Smooth muscle cell (in vitro differentiated cells): ENCODE data around the gene C15orf62. TPM values are rescaled to one million over a fixed set of nuclear protein-coding genes. Genes with fewer than 3 reads are reported as not detected.

ENCODE experiments used
- DNase-seq: peaks from one replicate; lab custom pipeline; 2025; ENCODE audit not compliant: unreplicated experiment; lab: John Stamatoyannopoulos, UW
- H2AFZ ChIP-seq: fragments of 200-600 bp; sonication (generic); 2 replicates; pipeline ENCODE4 v1.6.0; 2016; ENCODE audit warnings: antibody characterized with exemption, low read depth, mild to moderate bottlenecking
- H3F3A ChIP-seq: fragments of 200-600 bp; sonication (generic); 2 replicates; pipeline ENCODE4 v1.6.0; 2017; ENCODE audit warnings: antibody characterized with exemption, low read depth
- H3K27ac ChIP-seq: fragments of 200-600 bp; sonication (generic); 2 replicates; pipeline ENCODE4 v1.5.1; 2016; ENCODE audit warnings: low read depth, mild to moderate bottlenecking
- H3K27me3 ChIP-seq: fragments of 200-600 bp; sonication (generic); 2 replicates; pipeline ENCODE4 v1.6.1; 2016; ENCODE audit warnings: low read depth, mild to moderate bottlenecking
- H3K36me3 ChIP-seq: fragments of 200-600 bp; sonication (generic); 2 replicates; pipeline ENCODE4 v1.5.1; 2016; ENCODE audit warnings: low read depth
- H3K4me1 ChIP-seq: fragments of 200-600 bp; sonication (generic); 2 replicates; pipeline ENCODE4 v1.5.1; 2016; ENCODE audit warnings: low read depth
- H3K4me2 ChIP-seq: fragments of 200-600 bp; sonication (generic); 2 replicates; pipeline ENCODE4 v1.6.0; 2016; ENCODE audit warnings: mild to moderate bottlenecking
- H3K4me3 ChIP-seq: fragments of 200-600 bp; sonication (generic); 2 replicates; pipeline ENCODE4 v1.5.1; 2016; ENCODE audit warnings: mild to moderate bottlenecking
- H3K79me2 ChIP-seq: fragments of 200-600 bp; sonication (generic); 2 replicates; pipeline ENCODE4 v1.6.0; 2016; ENCODE audit warnings: low read depth, mild to moderate bottlenecking
- H3K9ac ChIP-seq: fragments of 200-600 bp; sonication (generic); 2 replicates; pipeline ENCODE4 v1.6.0; 2016; ENCODE audit warnings: low read depth
- H3K9me3 ChIP-seq: fragments of 200-600 bp; sonication (generic); replicated peaks from 2 replicates; pipeline ENCODE4 v1.5.1; 2016; ENCODE audit warnings: low read depth
- H4K20me1 ChIP-seq: fragments of 200-600 bp; sonication (generic); 2 replicates; pipeline ENCODE4 v1.6.0; 2016; ENCODE audit warnings: low read depth
- WGBS: methylation state at CpG from one replicate; pipeline ENCODE4 v1.1.7; 2016; ENCODE audit warnings: low lambda C conversion rate; 5-methylcytosine and 5-hydroxymethylcytosine counted together
- polyA plus RNA-seq: library from polyadenylated mRNA; unstranded; fragments of >200 nt; fragmentation: Nextera tagmentation; extraction: Ambion mirVana; gene quantifications from 2 replicates; pipeline ENCODE4 v1.2.1, GENCODE V29; 2016
- total RNA-seq: library from RNA; depleted of rRNA; stranded (reverse); fragments of >200 nt; gene quantifications from 2 replicates; pipeline ENCODE4 v1.2.3, GENCODE V29; 2014
- TF ChIP-seq, protein P1 (sequence below): fragments of 200-600 bp; sonication (generic); IDR thresholded peaks from 2 replicates; pipeline ENCODE4 v1.5.1; 2017; ENCODE audit warnings: borderline replicate concordance, mild to moderate bottlenecking, antibody characterized with exemption; ENCODE audit not compliant: insufficient read depth, poor library complexity, severe bottlenecking

Gene C15orf62
- total and polyA plus RNA-seq, 2 experiments from 2014 or later = 0.35 to 0.63 TPM

DNA sequence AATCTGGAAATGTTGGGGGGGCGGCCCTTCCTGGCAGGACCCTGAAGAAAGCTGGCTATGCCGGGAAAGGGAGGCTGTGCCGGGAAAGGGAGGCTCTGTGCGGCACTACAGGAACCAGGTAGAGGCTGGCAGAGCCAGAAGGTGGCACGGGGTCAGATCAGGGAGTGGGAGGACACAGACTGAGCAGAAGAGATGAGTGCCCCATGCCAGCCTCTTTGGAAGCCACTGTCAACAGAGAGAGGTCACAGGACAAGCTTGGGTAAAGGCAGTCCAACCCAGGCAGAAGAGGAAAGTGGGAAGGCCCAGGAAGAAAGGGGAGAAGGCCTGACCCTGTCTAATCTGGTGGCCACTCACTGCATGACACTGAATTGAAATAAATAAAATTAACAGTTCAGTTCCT, 1.5 kb downstream of the C15orf62 start:
- H3K27me3 ChIP-seq = no peaks in the 10 kb centered on the region
- no peak overlapping the region for H3K4me2 ChIP-seq
- no peak overlapping the region for H2AFZ ChIP-seq
- no peaks in the 10 kb centered on the region for H3F3A ChIP-seq
- no peak overlapping the region for H3K9ac ChIP-seq
- H3K9me3 ChIP-seq = no peaks in the 10 kb centered on the region
- H3K79me2 ChIP-seq = no peaks in the 10 kb centered on the region
- no peaks in the 10 kb centered on the region for H4K20me1 ChIP-seq
- H3K36me3 ChIP-seq = no peaks in the 10 kb centered on the region
- no peak for DNase-seq
- no peaks in the 10 kb centered on the region for H3K4me1 ChIP-seq
- H3K27ac ChIP-seq = no peak overlapping the region
- TF ChIP-seq, protein P1, sequence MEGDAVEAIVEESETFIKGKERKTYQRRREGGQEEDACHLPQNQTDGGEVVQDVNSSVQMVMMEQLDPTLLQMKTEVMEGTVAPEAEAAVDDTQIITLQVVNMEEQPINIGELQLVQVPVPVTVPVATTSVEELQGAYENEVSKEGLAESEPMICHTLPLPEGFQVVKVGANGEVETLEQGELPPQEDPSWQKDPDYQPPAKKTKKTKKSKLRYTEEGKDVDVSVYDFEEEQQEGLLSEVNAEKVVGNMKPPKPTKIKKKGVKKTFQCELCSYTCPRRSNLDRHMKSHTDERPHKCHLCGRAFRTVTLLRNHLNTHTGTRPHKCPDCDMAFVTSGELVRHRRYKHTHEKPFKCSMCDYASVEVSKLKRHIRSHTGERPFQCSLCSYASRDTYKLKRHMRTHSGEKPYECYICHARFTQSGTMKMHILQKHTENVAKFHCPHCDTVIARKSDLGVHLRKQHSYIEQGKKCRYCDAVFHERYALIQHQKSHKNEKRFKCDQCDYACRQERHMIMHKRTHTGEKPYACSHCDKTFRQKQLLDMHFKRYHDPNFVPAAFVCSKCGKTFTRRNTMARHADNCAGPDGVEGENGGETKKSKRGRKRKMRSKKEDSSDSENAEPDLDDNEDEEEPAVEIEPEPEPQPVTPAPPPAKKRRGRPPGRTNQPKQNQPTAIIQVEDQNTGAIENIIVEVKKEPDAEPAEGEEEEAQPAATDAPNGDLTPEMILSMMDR = no peak
- WGBS = 96% methylated on average over 5 of the region's 5 CpGs
- no peak overlapping the region for H3K4me3 ChIP-seq

DNA sequence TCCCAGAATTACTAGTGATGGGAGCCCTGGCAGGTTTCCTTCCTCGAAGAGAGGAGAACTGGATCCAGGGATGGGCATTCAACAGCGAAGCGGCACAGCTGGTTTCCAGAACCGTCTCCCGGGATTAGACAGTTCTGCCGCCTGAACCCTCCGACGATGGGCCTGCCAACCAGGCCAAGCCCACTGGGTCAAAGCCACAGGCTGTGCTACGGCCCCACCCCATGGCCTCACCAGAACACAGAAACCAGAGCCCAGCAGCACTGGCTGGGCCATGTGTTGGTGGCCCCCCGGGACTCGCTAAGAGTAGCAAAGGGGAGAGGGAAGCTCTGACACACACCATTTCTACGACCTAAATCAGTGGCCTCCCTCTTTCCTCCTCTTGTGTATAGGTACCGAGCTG, 2.2 kb downstream of the C15orf62 start:
- Histone ChIP-seq H2AFZ (no peak overlapping the region), H3K4me1 (no peaks in the 10 kb centered on the region), H3K36me3 (no peaks in the 10 kb centered on the region), H3K27me3 (no peaks in the 10 kb centered on the region), H3F3A (no peaks in the 10 kb centered on the region), H3K4me2 (no peak overlapping the region), H3K9ac (no peak overlapping the region), H4K20me1 (no peaks in the 10 kb centered on the region), H3K4me3 (no peak overlapping the region), H3K9me3 (no peaks in the 10 kb centered on the region), H3K27ac (no peak overlapping the region), H3K79me2 (no peaks in the 10 kb centered on the region)
- TF ChIP-seq, protein P1 = no peak
- DNase-seq = no peak
- 97% methylated on average over 13 of the region's 13 CpGs for WGBS

DNA sequence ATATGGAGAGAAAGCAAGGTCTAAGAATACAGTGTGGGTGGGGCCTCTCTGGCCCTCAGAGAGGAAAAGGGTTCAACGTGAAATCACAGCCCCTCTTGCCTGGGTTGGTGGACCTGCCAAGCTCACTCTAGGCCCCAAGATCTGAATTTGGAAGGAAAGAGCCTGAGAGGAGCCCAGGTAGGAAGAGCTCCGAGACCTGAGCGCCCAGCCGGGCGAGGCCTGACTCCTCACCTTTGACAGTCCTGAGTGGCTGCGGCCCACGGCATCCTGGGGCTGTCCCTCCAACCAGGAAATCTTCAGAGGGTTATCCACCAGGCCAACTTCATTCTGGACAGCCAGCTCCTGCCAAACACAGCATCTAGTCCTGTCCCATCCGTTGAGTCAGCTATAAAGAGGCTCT, 3.7 kb downstream of the C15orf62 start:
- H3K27me3 ChIP-seq = no peaks in the 10 kb centered on the region
- no peak overlapping the region for H3K27ac ChIP-seq
- no peak overlapping the region for H3K4me2 ChIP-seq
- H3F3A ChIP-seq = no peaks in the 10 kb centered on the region
- H3K36me3 ChIP-seq = peaks cover 3% of the 10 kb centered on the region
- 98% methylated on average over 8 of the region's 8 CpGs for WGBS
- no peak overlapping the region for H2AFZ ChIP-seq
- H3K9ac ChIP-seq = no peak overlapping the region
- H3K4me1 ChIP-seq = no peaks in the 10 kb centered on the region
- DNase-seq = no peak
- TF ChIP-seq, protein P1 = no peak
- no peaks in the 10 kb centered on the region for H3K79me2 ChIP-seq
- no peaks in the 10 kb centered on the region for H4K20me1 ChIP-seq
- H3K4me3 ChIP-seq = no peak overlapping the region
- H3K9me3 ChIP-seq = no peaks in the 10 kb centered on the region

DNA sequence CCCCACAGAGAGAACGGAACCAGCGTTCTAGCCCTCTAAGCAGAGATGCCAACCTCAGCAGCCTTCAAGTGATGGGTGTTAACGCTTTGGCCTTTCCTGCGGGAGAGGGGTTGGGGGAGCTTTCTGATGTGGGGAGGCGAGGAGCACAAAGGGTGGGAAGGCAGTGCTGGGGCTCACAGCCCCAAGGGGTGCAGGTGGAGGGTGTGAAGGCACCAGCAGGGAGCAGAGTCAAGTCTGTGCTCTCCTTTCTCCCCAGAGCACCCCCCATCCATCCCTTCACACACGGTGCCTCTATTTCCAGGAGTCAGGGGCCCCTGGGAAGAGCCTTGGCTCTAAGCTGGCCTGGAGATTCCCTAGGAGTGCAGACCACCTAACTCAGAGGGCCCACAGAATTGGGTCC, 4.1 kb downstream of the C15orf62 start:
- no peaks in the 10 kb centered on the region for H3K9me3 ChIP-seq
- no peaks in the 10 kb centered on the region for H4K20me1 ChIP-seq
- no peaks in the 10 kb centered on the region for H3K27me3 ChIP-seq
- H3K27ac ChIP-seq = no peak overlapping the region
- H3K4me3 ChIP-seq = no peak overlapping the region
- no peak overlapping the region for H3K4me2 ChIP-seq
- H3K4me1 ChIP-seq = no peaks in the 10 kb centered on the region
- H3K79me2 ChIP-seq = no peaks in the 10 kb centered on the region
- no peaks in the 10 kb centered on the region for H3F3A ChIP-seq
- H3K36me3 ChIP-seq = peaks cover 3% of the 10 kb centered on the region
- 97% methylated on average over 6 of the region's 6 CpGs for WGBS
- H3K9ac ChIP-seq = no peak overlapping the region
- no peak for DNase-seq
- no peak overlapping the region for H2AFZ ChIP-seq
- TF ChIP-seq, protein P1 = no peak
